Coronary artery (tissue), 2 donors: ENCODE data around the gene SLC66A1.

Source experiments
- DNase-seq: peaks from one replicate; pipeline ENCODE4 v3.0.0-alpha.2; 2017; ENCODE audit warnings: low spot score
- H3K27ac ChIP-seq, 2 donors: fragments of 200-600 bp; sonication (generic); one replicate each; pipeline ENCODE4 v1.5.1; 2016 to 2019
- H3K4me3 ChIP-seq: fragments of 200-600 bp; sonication (generic); 2 replicates; pipeline ENCODE4 v1.5.1; 2016; ENCODE audit warnings: mild to moderate bottlenecking, moderate library complexity
- TF ChIP-seq, protein P1 (sequence below): fragments of 200-600 bp; sonication (generic); IDR thresholded peaks from one replicate; pipeline ENCODE4 v1.5.1; 2019; ENCODE audit warnings: antibody characterized with exemption

SLC66A1 gene

DNA sequence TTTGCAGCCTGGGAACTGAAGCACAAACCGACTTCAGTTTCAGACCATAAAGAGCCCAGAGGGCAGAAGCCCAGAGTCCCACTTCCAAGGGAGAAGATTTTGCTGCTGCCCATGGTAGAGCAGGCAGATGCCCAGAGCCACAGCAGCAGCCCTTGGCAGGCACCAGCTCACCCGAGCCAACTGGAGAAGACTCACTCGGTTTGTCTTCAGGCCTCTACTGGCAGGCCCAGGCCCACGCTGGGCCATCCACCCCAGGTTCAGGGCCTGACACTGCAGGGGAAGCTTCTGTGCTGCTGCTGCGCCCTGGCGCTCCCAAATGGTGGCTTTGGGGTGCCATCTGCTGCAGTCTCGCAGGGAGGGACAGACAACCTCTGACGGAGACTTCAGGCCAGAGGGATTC, 33.3 kb downstream of the SLC66A1 start:
- Histone ChIP-seq H3K27ac (no peak overlapping the region), H3K4me3 (no peak overlapping the region)
- DNase-seq, result no peak
- TF ChIP-seq, protein P1, sequence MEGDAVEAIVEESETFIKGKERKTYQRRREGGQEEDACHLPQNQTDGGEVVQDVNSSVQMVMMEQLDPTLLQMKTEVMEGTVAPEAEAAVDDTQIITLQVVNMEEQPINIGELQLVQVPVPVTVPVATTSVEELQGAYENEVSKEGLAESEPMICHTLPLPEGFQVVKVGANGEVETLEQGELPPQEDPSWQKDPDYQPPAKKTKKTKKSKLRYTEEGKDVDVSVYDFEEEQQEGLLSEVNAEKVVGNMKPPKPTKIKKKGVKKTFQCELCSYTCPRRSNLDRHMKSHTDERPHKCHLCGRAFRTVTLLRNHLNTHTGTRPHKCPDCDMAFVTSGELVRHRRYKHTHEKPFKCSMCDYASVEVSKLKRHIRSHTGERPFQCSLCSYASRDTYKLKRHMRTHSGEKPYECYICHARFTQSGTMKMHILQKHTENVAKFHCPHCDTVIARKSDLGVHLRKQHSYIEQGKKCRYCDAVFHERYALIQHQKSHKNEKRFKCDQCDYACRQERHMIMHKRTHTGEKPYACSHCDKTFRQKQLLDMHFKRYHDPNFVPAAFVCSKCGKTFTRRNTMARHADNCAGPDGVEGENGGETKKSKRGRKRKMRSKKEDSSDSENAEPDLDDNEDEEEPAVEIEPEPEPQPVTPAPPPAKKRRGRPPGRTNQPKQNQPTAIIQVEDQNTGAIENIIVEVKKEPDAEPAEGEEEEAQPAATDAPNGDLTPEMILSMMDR, result no peak

DNA sequence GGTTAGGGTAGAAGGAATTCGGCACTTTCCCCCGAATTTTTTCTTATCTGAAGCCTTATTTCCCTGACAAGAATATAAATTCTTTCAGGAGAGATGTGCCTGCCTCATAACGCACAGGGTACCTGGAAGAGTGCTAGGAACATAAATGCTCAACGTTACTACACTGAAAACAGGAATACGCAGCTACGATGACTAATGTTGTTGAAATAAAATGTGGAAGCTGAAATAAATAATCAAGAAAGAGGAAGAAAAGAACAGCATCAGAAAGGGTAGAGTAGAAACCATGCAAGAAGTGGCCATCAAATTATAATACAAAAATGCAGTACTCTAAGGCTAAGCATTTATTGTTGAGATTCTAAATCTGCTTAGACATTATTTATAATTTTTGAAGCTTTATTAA, 33.9 kb downstream of the SLC66A1 start:
- no peak overlapping the region for H3K4me3 ChIP-seq
- TF ChIP-seq, protein P1, result no peak
- DNase-seq, result no peak
- H3K27ac ChIP-seq, result no peak overlapping the region

DNA sequence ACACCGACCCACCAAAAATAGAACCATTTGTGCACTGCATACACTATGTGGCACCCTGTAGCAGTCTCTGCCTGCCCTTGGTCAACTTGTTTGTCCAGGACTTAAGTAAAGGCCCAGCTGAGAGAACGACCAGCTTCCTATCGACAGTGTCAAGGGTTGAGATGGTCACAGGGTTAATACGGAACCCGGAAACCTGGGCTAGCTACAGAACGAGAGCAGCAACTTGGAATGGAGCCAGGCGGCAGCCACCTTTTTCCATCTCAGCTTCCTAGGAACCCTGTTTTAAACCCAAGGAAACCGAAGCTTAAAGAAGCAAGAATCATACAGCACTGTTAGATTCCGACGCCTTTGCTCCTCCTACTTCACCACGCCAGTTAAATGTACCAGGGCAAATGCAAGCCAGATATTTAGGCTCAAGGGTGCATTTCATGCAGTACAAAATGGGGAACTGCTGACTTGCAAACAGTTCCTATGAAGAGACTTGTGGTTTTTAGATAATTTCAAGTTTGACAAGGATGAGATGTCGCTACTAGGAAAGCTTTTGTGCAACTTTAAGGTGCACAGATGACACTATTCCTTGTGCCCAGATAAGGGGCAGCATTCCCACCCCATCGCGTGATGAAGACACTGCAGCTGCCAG, 35.5 kb downstream of the SLC66A1 start:
- no peak for DNase-seq
- H3K27ac ChIP-seq, result no peak overlapping the region

DNA sequence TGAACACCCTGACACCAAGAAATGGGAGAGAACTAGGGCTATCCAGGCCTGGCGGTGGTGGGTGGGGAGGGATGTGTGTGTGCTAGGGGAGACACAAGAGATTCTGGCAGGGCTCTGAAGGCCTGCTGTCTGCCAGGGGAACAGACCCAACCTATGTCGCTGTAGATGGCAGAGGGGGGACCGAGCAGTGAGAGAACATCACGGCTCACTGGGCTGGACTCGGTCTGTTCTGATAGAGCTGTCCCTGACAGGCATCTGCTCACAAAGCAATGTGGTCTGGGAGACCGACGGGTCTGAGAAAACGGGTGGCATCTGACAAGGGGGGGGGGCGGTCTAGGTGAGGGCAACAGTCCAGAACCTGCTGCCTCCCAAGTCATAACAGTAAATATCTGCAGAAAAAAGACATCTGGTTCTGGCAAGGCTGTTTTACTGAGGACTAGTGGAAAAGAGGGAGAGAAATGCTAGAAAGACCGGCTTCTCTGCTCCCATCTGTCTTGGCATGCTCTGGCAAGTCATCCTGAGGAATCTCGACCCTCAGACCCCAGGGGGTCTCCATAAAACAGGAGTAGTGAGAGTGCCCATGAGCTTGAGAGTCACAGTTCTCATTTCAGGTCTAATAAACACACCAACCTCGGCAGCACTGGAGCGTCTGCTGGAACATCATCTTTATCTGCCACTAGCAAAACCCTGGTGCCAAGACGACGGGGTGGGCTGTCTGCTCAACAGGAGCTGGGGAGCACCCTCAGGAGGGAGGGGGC, 36.5 kb downstream of the SLC66A1 start:
- TF ChIP-seq, protein P1, result no peak
- no peak for DNase-seq
- Histone ChIP-seq H3K27ac (no peak overlapping the region), H3K4me3 (no peak overlapping the region)

More for the DNA sequence above, 35.5 kb downstream of the SLC66A1 start:
- TF ChIP-seq, protein P1, result no peak
- H3K4me3 ChIP-seq, result no peak overlapping the region

DNA sequence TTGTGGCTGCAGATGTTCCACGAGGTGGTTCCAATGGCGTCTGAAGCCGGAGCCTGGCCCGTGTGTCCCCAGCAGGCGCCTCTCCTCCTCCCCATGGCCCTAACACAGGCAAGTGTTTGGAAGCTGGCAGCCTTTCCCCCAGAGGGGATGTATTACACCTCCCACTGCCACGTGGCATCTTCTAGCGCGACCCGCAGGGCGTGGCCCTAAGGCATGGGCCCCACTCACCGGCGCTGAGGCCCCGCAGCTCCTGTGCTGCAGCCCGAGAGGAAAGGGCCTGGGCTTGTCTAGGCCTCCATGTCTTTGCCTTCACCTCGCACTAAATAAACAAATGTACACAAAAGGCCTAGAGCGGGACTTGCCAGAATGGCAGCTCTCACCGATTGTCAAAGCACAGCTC, 37.9 kb downstream of the SLC66A1 start:
- H3K27ac ChIP-seq, result no peak overlapping the region
- no peak overlapping the region for H3K4me3 ChIP-seq
- TF ChIP-seq, protein P1, result no peak
- no peak for DNase-seq

DNA sequence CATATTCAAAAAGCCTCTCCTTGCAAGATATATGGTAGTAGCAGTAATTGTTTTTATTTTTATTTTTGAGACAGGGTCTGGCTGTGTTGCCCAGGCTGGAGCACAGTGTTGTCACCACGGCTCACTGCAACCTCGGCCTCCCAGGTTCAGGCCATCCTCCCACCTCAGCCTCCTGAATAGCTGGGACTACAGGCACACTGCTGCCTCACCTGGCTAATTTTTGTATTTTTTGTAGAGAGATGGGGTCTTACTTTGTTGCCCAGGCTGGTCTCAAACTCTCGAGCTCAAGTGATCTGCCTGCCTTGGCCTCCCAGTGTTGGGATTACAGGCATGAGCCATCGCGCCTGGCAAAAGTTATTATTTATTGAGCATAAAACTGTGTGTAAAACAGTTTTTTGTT, 38.4 kb downstream of the SLC66A1 start:
- Histone ChIP-seq H3K27ac (no peak overlapping the region), H3K4me3 (no peak overlapping the region)
- TF ChIP-seq, protein P1, result no peak
- no peak for DNase-seq

DNA sequence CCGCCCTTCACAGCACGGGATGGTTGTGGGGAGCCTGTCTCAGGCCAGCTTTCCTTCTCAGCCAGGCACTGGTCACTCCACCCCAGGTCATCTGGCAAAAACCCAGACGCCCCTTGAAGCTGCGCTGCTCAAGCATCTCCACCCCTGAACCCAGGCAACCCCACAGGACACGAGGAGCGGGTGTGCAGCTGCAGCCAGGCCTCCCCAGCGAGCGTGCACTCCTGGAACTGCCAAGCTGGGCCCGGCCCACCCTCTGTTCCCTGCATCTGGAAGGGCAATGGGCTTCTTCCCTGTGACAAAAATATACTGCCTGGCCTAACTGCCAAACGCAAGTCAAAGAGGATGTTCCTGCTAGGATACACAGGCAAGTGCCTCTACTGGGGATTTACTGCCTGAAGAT, 39.7 kb downstream of the SLC66A1 start:
- no peak overlapping the region for H3K27ac ChIP-seq
- TF ChIP-seq, protein P1, result no peak
- H3K4me3 ChIP-seq, result no peak overlapping the region
- DNase-seq, result no peak
